Progenitor cell of endocrine pancreas (in vitro differentiated cells): ENCODE measurements around the gene PON3. TPM values are rescaled to one million over a fixed set of nuclear protein-coding genes. Genes with fewer than 3 reads are reported as not detected.

Experiments used
- DNase-seq: peaks from one replicate; pipeline ENCODE4 v3.0.0; 2021; ENCODE audit warnings: low spot score; ENCODE audit not compliant: unreplicated experiment
- H3K27ac Mint-ChIP-seq: 2 replicates; pipeline ENCODE4 v1.8.0; 2021; ENCODE audit warnings: mild to moderate bottlenecking, moderate library complexity, mixed read lengths
- H3K27me3 Mint-ChIP-seq: 2 replicates; pipeline ENCODE4 v1.8.0; 2021; ENCODE audit warnings: mixed read lengths
- H3K36me3 Mint-ChIP-seq: 2 replicates; pipeline ENCODE4 v1.8.0; 2022; ENCODE audit warnings: mixed read lengths; ENCODE audit not compliant: insufficient read depth
- H3K4me1 Mint-ChIP-seq: 2 replicates; pipeline ENCODE4 v1.8.0; 2021; ENCODE audit warnings: low read depth, mixed read lengths
- H3K4me3 Mint-ChIP-seq: 2 replicates; pipeline ENCODE4 v1.8.0; 2021; ENCODE audit warnings: low read depth, mild to moderate bottlenecking, moderate library complexity, mixed read lengths
- H3K9me3 Mint-ChIP-seq: 2 replicates; pipeline ENCODE4 v1.8.0; 2021; ENCODE audit warnings: low read depth, mixed read lengths
- CTCF ChIP-seq: fragments of 200-600 bp; sonication (generic); IDR thresholded peaks from one replicate; pipeline ENCODE4 v1.5.0; 2021; ENCODE audit warnings: antibody characterized with exemption, mild to moderate bottlenecking; ENCODE audit not compliant: unreplicated experiment
- total RNA-seq: library from RNA; stranded (reverse); gene quantifications from 2 replicates; pipeline ENCODE4 v1.2.1, GENCODE V29; 2021

The PON3 gene
- total RNA-seq, 1 donor from 2014 or later: 0.14 TPM

GRCh38 chr7:95398155-95398940, 2.2 kb upstream of the PON3 start:
- Mint-ChIP-seq H3K36me3 (peaks cover 2% of the 10 kb centered on the region), H3K9me3 (no peaks in the 10 kb centered on the region), H3K27me3 (no peaks in the 10 kb centered on the region), H3K4me3 (no peak overlapping the region), H3K4me1 (peaks cover 2% of the 10 kb centered on the region), H3K27ac (no peak overlapping the region)
- no peak for TF ChIP-seq CTCF
- DNase-seq: no peak

GRCh38 chr7:95397381-95397780, 1.2 kb upstream of the PON3 start:
- H3K27me3 Mint-ChIP-seq: no peaks in the 10 kb centered on the region
- no peak for TF ChIP-seq CTCF
- H3K9me3 Mint-ChIP-seq: no peaks in the 10 kb centered on the region
- no peak for DNase-seq
- H3K36me3 Mint-ChIP-seq: peaks cover 2% of the 10 kb centered on the region
- no peak overlapping the region for H3K27ac Mint-ChIP-seq
- H3K4me1 Mint-ChIP-seq: peaks cover 2% of the 10 kb centered on the region
- no peak overlapping the region for H3K4me3 Mint-ChIP-seq

GRCh38 chr7:95395755-95396135, 430 bp downstream of the PON3 start:
- no peak overlapping the region for H3K27ac Mint-ChIP-seq
- no peak overlapping the region for H3K4me3 Mint-ChIP-seq
- H3K4me1 Mint-ChIP-seq: peaks cover 2% of the 10 kb centered on the region

GRCh38 chr7:95394370-95394769, 1.8 kb downstream of the PON3 start:
- Mint-ChIP-seq H3K27ac (no peak overlapping the region), H3K27me3 (no peaks in the 10 kb centered on the region), H3K4me3 (no peak overlapping the region), H3K4me1 (peaks cover 2% of the 10 kb centered on the region), H3K36me3 (no peaks in the 10 kb centered on the region), H3K9me3 (no peaks in the 10 kb centered on the region)
- no peak for TF ChIP-seq CTCF
- DNase-seq: no peak

More at GRCh38 chr7:95395755-95396135, 430 bp downstream of the PON3 start:
- DNase-seq: no peak
- TF ChIP-seq CTCF: no peak
- Mint-ChIP-seq H3K9me3 (no peaks in the 10 kb centered on the region), H3K36me3 (no peaks in the 10 kb centered on the region), H3K27me3 (no peaks in the 10 kb centered on the region)

GRCh38 chr7:95391761-95392160, 4.4 kb downstream of the PON3 start:
- no peaks in the 10 kb centered on the region for H3K27me3 Mint-ChIP-seq
- DNase-seq: no peak
- H3K4me3 Mint-ChIP-seq: no peak overlapping the region
- TF ChIP-seq CTCF: no peak
- peaks cover 6% of the 10 kb centered on the region for H3K9me3 Mint-ChIP-seq
- no peaks in the 10 kb centered on the region for H3K4me1 Mint-ChIP-seq
- no peak overlapping the region for H3K27ac Mint-ChIP-seq
- H3K36me3 Mint-ChIP-seq: no peaks in the 10 kb centered on the region
